ENCODE data around the gene TBC1D32. TPM values are rescaled to one million over a fixed set of nuclear protein-coding genes. Genes with fewer than 3 reads are reported as not detected.

TBC1D32 gene
- total RNA-seq, 1 experiment from 2014 or later, result 9.0 TPM

DNA sequence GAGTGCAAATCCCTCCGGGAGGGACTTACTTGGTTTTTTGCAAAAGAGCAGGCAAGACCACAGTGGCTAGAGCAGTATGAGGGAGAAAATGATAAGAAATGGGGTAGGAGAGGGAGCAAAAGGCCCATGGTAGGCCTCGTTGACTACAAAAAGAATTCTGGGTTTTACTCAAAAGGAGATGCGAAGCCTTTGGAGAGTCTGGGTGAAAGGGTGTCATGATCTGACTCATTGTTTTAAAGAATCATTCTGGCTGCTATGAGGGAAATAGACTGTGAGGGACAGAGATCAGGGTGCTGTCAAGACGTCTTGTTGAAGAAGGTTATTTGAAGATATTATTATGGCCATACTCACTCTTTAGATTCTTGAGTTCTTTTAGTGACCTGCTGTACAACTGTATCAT is 13.0 kb downstream of the TBC1D32 start:
- H4K8ac ChIP-seq (replicated peaks; ENCODE audit: insufficient read length, low read depth, low read length), result no peak overlapping the region
- Mint-ChIP-seq H3K4me1 (no peaks in the 10 kb centered on the region), H3K27me3 (ENCODE audit: low read depth) (no peaks in the 10 kb centered on the region), H3K36me3 (ENCODE audit: insufficient read depth in 1 of 3, low read depth in 3 of 3) (0 out of 7 replicates have a peak, but pooled peaks cover 0 to 6% (median 0%) of the 10 kb centered on the region in 3 experiments), H3K4me3 (no peak overlapping the region), H3K9me3 (no peaks in the 10 kb centered on the region), H3K27ac (peak overlapping the region in 1 of 3 experiments; percentile 25; a peak in 1 of 7 replicates)
- no peak overlapping the region for H3K9ac ChIP-seq (ENCODE audit: extremely low read depth, insufficient read length, low read length)
- H2AK5ac ChIP-seq (ENCODE audit: insufficient read length, low read length), result no peak overlapping the region
- H3K56ac ChIP-seq (ENCODE audit: insufficient read length, low read depth, low read length), result no peak overlapping the region
- no peak overlapping the region for H3K18ac ChIP-seq (ENCODE audit: insufficient read length, low read depth, low read length)
- H4K5ac ChIP-seq (ENCODE audit: insufficient read length, low read depth, low read length), result no peak overlapping the region
- no peaks in the 10 kb centered on the region for H4K20me1 ChIP-seq (ENCODE audit: control insufficient read depth, insufficient read depth, insufficient read length)
- no peak overlapping the region for H2AFZ ChIP-seq (ENCODE audit: low read length)
- no peak overlapping the region for H2BK120ac ChIP-seq (ENCODE audit: low read depth, low read length, poor library complexity, severe bottlenecking)
- TF ChIP-seq CTCF (conservative IDR thresholded peaks at IDR 0.05), result no peak
- H3K79me2 ChIP-seq (ENCODE audit: insufficient read depth, low read length), result no peaks in the 10 kb centered on the region
- H3K4me1 ChIP-seq (ENCODE audit: insufficient read depth, low read length), result no peaks in the 10 kb centered on the region
- no peak overlapping the region for H3K4me2 ChIP-seq (ENCODE audit: insufficient read depth, insufficient read length, low read length)
- no peak overlapping the region for H2BK5ac ChIP-seq (ENCODE audit: insufficient read length, low read length)
- no peak for DNase-seq
- no peak overlapping the region for H2BK20ac ChIP-seq (ENCODE audit: low read depth, low read length, poor library complexity, severe bottlenecking)
- no peak overlapping the region for H3T11ph ChIP-seq (ENCODE audit: low read length)
- H3K23ac ChIP-seq (ENCODE audit: insufficient read length, low read depth, low read length), result no peak overlapping the region
- H3K27ac ChIP-seq (ENCODE audit: insufficient read length, low read depth, low read length), result no peak overlapping the region
- no peaks in the 10 kb centered on the region for H3K79me1 ChIP-seq (ENCODE audit: insufficient read depth, low read depth, low read length, poor library complexity, severe bottlenecking)
- no peak overlapping the region for H3K4ac ChIP-seq (ENCODE audit: low read depth, low read length)
- no peak overlapping the region for H3K14ac ChIP-seq (ENCODE audit: insufficient read depth, low read length)
- WGBS (ENCODE audit: extremely low coverage, insufficient read length, low lambda C conversion rate), result no CpG with 5 or more reads among the region's 4 CpGs
- no peak overlapping the region for H4K91ac ChIP-seq (ENCODE audit: insufficient read length, low read depth, low read length)
- no peak overlapping the region for H2BK12ac ChIP-seq (ENCODE audit: insufficient read length, low read depth, low read length)
- H3K27me3 ChIP-seq (ENCODE audit: insufficient read depth, low read length), result no peaks in the 10 kb centered on the region
- H3K23me2 ChIP-seq (ENCODE audit: insufficient read length, low read depth, low read length, poor library complexity, severe bottlenecking), result no peaks in the 10 kb centered on the region
- H2BK15ac ChIP-seq (ENCODE audit: low read depth, low read length), result no peak overlapping the region
- no peaks in the 10 kb centered on the region for H3K9me3 ChIP-seq (ENCODE audit: control insufficient read depth, low read depth, low read length)
